A549 (cell line): ENCODE data around the gene RGPD8. TPM values are rescaled to one million over a fixed set of nuclear protein-coding genes. Genes with fewer than 3 reads are reported as not detected.

Source experiments
- ATAC-seq, 2 experiments: fragments of 200-7000 bp in 1 of 2; fragments of >200 bp in 1 of 2; cut with Nextera tagmentation in 1 of 2; cut with Tn5 transposase in 1 of 2; 3 replicates each; pipeline versions ENCODE4 v1.8.0 to v1.9.1; 2018 to 2020; ENCODE audit warnings: mild to moderate bottlenecking in 1 of 2, moderate library complexity in 1 of 2
- CTCF ChIA-PET: fragments of 300-600 bp; sonication (Branson Sonifier 250); formaldehyde crosslinking; extraction: SDS; loops from one replicate; lab custom pipeline; 2021; ENCODE audit warnings: antibody characterized with exemption, inconsistent platforms; lab: Yijun Ruan, JAX
- POLR2A ChIA-PET: fragments of 350-600 bp; formaldehyde crosslinking; extraction: SDS; loops from one replicate; lab custom pipeline; 2021; ENCODE audit warnings: antibody characterized with exemption, inconsistent platforms; lab: Yijun Ruan, JAX
- DNase-seq, 2 experiments: peaks; one replicate each; pipeline versions ENCODE4 v3.0.0 to v3.0.0-alpha.2; 2011 to 2016; ENCODE audit warnings: low read depth in 1 of 2, low spot score in 1 of 2
- FAIRE-seq: peaks from 2 replicates; lab custom pipeline; 2011; peaks lifted over from hg19 to GRCh38; lab: Jason Lieb, UNC
- H3K27ac ChIP-seq, 2 experiments: fragments of >200 bp; sonication (Bioruptor Twin); formaldehyde crosslinking; 3 replicates each; pipeline ENCODE4 v1.5.1; 2016 to 2017
- H3K4me1 ChIP-seq: fragments of >200 bp; sonication (Bioruptor Twin); formaldehyde crosslinking; 3 replicates; pipeline ENCODE4 v1.6.1; 2016
- H3K4me2 ChIP-seq: fragments of >200 bp; sonication (Bioruptor Twin); formaldehyde crosslinking; 3 replicates; pipeline ENCODE4 v1.6.1; 2016
- H3K4me3 ChIP-seq: fragments of >200 bp; sonication (Bioruptor Twin); formaldehyde crosslinking; 3 replicates; pipeline ENCODE4 v1.5.1; 2016
- H3K9me3 ChIP-seq: fragments of >200 bp; sonication (Bioruptor Twin); formaldehyde crosslinking; 3 replicates; pipeline ENCODE4 v1.6.1; 2016
- CHD4 ChIP-seq: fragments of 200-600 bp; sonication (generic); IDR thresholded peaks from 2 replicates; pipeline ENCODE4 v1.6.1; 2016; ENCODE audit warnings: antibody characterized with exemption, mild to moderate bottlenecking, borderline replicate concordance
- CTCF ChIP-seq: fragments of >200 bp; sonication (Bioruptor Twin); formaldehyde crosslinking; IDR thresholded peaks from 3 replicates; pipeline ENCODE4 v1.5.1; 2016
- FOSL2 ChIP-seq, 2 experiments: fragments of 450-650 bp in 1 of 2; fragments of >200 bp in 1 of 2; sonication (Bioruptor Twin) in 1 of 2; formaldehyde crosslinking; IDR thresholded peaks; 2 replicates each; pipeline versions ENCODE4 v1.5.0 to v1.6.1; 2016 to 2020; ENCODE audit warnings: mild to moderate bottlenecking in 1 of 2, moderate library complexity in 1 of 2
- FOXS1 ChIP-seq: fragments of 250-450 bp; sonication (Bioruptor Pico); IDR thresholded peaks from 2 replicates; pipeline ENCODE4 v1.5.0; 2020; ENCODE audit warnings: mild to moderate bottlenecking, moderate library complexity
- HDAC2 ChIP-seq: fragments of 200-600 bp; sonication (generic); IDR thresholded peaks from 2 replicates; pipeline ENCODE4 v1.6.1; 2016
- HES2 ChIP-seq: fragments of >200 bp; sonication (Bioruptor Twin); formaldehyde crosslinking; IDR thresholded peaks from 2 replicates; pipeline ENCODE4 v1.6.1; 2016
- HEYL ChIP-seq: fragments of 250-450 bp; sonication (Bioruptor Pico); IDR thresholded peaks from 2 replicates; pipeline ENCODE4 v1.8.0; 2021; ENCODE audit warnings: mild to moderate bottlenecking, moderate library complexity
- HMGXB4 ChIP-seq: fragments of 250-450 bp; sonication (Bioruptor Pico); IDR thresholded peaks from 2 replicates; pipeline ENCODE4 v1.5.0; 2021; ENCODE audit warnings: mild to moderate bottlenecking, moderate library complexity, borderline replicate concordance
- HOXA7 ChIP-seq: fragments of 250-450 bp; sonication (Bioruptor Pico); IDR thresholded peaks from 2 replicates; pipeline ENCODE4 v1.5.0; 2020; ENCODE audit warnings: mild to moderate bottlenecking, moderate library complexity
- KDM5A ChIP-seq: fragments of 200-600 bp; sonication (generic); IDR thresholded peaks from 2 replicates; pipeline ENCODE4 v1.6.1; 2016; ENCODE audit warnings: antibody characterized with exemption, mild to moderate bottlenecking
- PHF8 ChIP-seq: fragments of 200-600 bp; sonication (generic); IDR thresholded peaks from 2 replicates; pipeline ENCODE4 v1.6.1; 2016; ENCODE audit warnings: low read depth, mild to moderate bottlenecking, antibody characterized with exemption, moderate library complexity, borderline replicate concordance
- RARB ChIP-seq: fragments of 250-450 bp; sonication (Bioruptor Pico); IDR thresholded peaks from 2 replicates; pipeline ENCODE4 v1.8.0; 2021; ENCODE audit warnings: mild to moderate bottlenecking, moderate library complexity
- RCOR1 ChIP-seq: fragments of 150-350 bp; IDR thresholded peaks from 2 replicates; pipeline ENCODE4 v1.6.1; 2014; ENCODE audit warnings: antibody characterized with exemption, low read length, low read depth
- RNF2 ChIP-seq: fragments of 200-600 bp; sonication (generic); IDR thresholded peaks from 2 replicates; pipeline ENCODE4 v1.6.1; 2016; ENCODE audit warnings: low read depth, mild to moderate bottlenecking, antibody characterized with exemption, moderate library complexity, borderline replicate concordance
- SMC3 ChIP-seq: fragments of >200 bp; sonication (Bioruptor Twin); formaldehyde crosslinking; IDR thresholded peaks from 3 replicates; pipeline ENCODE4 v1.6.1; 2018; ENCODE audit warnings: inconsistent platforms
- SREBF2 ChIP-seq: fragments of 450-650 bp; IDR thresholded peaks from 2 replicates; pipeline ENCODE4 v1.6.1; 2014; ENCODE audit warnings: mild to moderate bottlenecking, moderate library complexity
- TP53 ChIP-seq: fragments of 250-450 bp; sonication (Bioruptor Pico); IDR thresholded peaks from 2 replicates; pipeline ENCODE4 v1.5.0; 2021; ENCODE audit warnings: mild to moderate bottlenecking, moderate library complexity
- ZC3H11A ChIP-seq: fragments of 450-650 bp; IDR thresholded peaks from 2 replicates; pipeline ENCODE4 v1.6.1; 2014; ENCODE audit warnings: antibody characterized with exemption, mild to moderate bottlenecking
- ZSCAN20 ChIP-seq: fragments of 250-450 bp; sonication (Bioruptor Pico); IDR thresholded peaks from 2 replicates; pipeline ENCODE4 v1.8.0; 2022; ENCODE audit warnings: mild to moderate bottlenecking, moderate library complexity
- WGBS: methylation state at CpG from one replicate; pipeline ENCODE4 v1.1.6; 2017; ENCODE audit errors: missing lambda C conversion rate; 5-methylcytosine and 5-hydroxymethylcytosine counted together
- polyA plus RNA-seq, 4 experiments: library from polyadenylated mRNA; depleted of rRNA in 3 of 4; stranded (reverse); fragments of >200 nt; fragmentation: RNase III in 1 of 4; extraction: RNeasy Plus Mini Kit Qiagen cat#74134 plus additional on column Dnase treatment in 1 of 4; gene quantifications; 2 replicates in 3 of 4; 3 replicates in 1 of 4; pipeline ENCODE4 v1.2.3, GENCODE V29; 2011 to 2017
- TF ChIP-seq, protein P1 (sequence below): fragments of 150-350 bp; IDR thresholded peaks from 2 replicates; pipeline ENCODE4 v1.6.1; 2014; ENCODE audit warnings: low read depth, mild to moderate bottlenecking, low read length

RGPD8 gene
- polyA plus RNA-seq, 2 of the 4 experiments (the other 2 are of a cell fraction) = 2.7 to 7.6 TPM

DNA sequence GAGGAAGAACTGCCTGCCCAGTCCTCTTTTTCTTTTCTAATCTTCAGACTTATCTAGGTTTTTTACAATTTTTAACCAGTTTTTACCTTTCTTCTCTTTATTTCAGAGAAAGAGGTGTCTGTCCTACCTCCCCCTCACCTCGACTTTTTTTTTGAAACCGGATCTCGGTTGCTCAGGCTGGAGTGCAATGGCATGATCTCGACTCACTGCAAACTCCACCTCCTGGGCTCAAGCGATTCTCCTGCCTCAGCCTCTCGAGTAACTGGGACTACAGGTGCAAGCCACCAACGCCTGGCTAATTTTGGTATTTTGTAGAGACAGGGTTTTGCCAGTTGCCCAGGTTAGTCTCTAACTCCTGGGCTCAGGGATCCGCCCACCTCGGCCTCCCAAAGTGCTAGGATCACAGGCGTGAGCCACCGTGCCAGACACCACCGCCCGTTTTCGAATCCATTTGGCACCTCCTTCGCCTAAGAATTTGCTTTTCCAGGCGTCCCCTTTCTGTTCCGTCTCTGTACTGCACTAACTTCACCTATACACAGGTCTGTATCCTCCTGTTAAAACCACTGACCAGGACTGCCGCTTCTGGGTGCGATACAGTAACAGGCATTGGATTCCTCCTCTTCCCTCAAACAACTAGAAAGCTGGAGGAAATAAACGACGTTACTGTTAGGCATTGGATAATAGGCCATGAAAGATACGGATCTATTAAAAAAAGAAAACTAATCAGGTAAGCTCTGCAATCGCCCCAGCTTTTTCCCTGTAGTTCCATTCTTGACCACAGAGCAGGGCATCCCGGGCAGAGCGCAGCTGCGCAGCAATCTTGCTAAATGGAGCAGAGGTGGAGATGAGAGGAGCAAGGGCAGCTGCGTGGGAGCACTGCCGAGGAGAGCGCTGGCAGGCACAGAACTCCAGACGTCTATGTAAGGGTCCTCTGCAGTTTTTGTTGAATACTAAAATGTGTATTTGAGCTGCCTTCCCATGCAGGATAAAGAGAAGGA is 88.1 kb downstream of the RGPD8 start (continued):
- TF ChIP-seq CHD4 = no peak
- TF ChIP-seq HES2 = no peak
- no peak for TF ChIP-seq RCOR1
- TF ChIP-seq, all 56 proteins: peak for 0

- CTCF ChIA-PET = interaction anchor here (1.7 kb wide), 1 partner anchor 84 kb away, joined by 6 read pairs; no protein-coding TSS in a partner anchor
- FAIRE-seq = no peak
- H3K4me2 ChIP-seq = no peak overlapping the region
Measured at GRCh38 chr2:112343827-112344585, 89.4 kb downstream of the RGPD8 start.

DNA sequence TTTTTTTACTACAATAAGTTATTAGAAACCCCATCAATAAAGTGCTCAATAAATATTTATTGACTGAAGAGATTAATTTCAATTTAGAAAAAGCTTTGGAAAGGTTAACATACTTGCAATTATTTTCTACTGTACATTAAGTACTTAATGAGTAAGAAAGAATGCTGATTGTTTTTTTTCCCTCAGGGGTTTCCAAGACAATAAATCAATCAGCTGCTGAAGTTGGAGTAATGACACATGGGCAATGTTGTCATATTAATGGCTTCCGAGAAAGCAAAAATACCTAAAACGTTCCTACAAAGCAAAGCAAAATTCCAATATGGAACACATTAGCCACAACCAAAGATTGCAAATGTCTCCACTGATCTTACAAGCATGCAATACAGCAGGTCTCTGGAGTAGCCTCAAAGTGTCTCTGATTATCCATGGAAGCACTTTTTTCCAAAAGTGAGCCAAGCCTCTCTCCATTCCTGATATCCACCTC is 91.3 kb downstream of the RGPD8 start:
- TF ChIP-seq RARB (no peak), HEYL (CRISPR knock-in tag) (no peak), CTCF (no peak), HOXA7 (no peak), KDM5A (no peak), HMGXB4 (CRISPR knock-in tag) (no peak), SREBF2 (no peak), FOXS1 (no peak), FOSL2 (IDR thresholded peaks at IDR 0.05) (no peak), FOSL2 (CRISPR knock-in tag; IDR thresholded peaks at IDR 0.05) (no peak), SMC3 (no peak), ZSCAN20 (CRISPR knock-in tag) (no peak)
- TF ChIP-seq, protein P1, sequence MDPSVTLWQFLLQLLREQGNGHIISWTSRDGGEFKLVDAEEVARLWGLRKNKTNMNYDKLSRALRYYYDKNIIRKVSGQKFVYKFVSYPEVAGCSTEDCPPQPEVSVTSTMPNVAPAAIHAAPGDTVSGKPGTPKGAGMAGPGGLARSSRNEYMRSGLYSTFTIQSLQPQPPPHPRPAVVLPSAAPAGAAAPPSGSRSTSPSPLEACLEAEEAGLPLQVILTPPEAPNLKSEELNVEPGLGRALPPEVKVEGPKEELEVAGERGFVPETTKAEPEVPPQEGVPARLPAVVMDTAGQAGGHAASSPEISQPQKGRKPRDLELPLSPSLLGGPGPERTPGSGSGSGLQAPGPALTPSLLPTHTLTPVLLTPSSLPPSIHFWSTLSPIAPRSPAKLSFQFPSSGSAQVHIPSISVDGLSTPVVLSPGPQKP = no peak
- ChIA-PET POLR2A (no interaction called here), CTCF (interaction anchor here (0.7 kb wide), 1 partner anchor 17 kb away, joined by 3 read pairs; no protein-coding TSS in a partner anchor)
- FAIRE-seq (no peak), ATAC-seq (no peak), DNase-seq (no peak)
- WGBS = 52% methylated on average over 2 of the region's 2 CpGs
- no peak overlapping the region for H3K4me2 ChIP-seq
- H3K9me3 ChIP-seq = no peaks in the 10 kb centered on the region
- H3K4me1 ChIP-seq = no peaks in the 10 kb centered on the region
- H3K4me3 ChIP-seq = no peak overlapping the region
- no peak overlapping the region for H3K27ac ChIP-seq

More at GRCh38 chr2:112343827-112344585, 89.4 kb downstream of the RGPD8 start:
- POLR2A ChIA-PET = no interaction called here
- Histone ChIP-seq H3K9me3 (no peaks in the 10 kb centered on the region), H3K4me3 (no peak overlapping the region), H3K4me1 (no peaks in the 10 kb centered on the region), H3K27ac (no peak overlapping the region)
- no peak for ATAC-seq
- no peak for DNase-seq
- no peak for TF ChIP-seq ZC3H11A
- no peak for TF ChIP-seq RARB
- TF ChIP-seq RNF2 = no peak
- TF ChIP-seq TP53 (CRISPR knock-in tag) = no peak
- TF ChIP-seq PHF8 = no peak
- no peak for TF ChIP-seq HDAC2
- 30% methylated on average over 1 of the region's 1 CpG for WGBS
